Loucy (cell line): ENCODE results near the gene USP34.
"Not testable (repeated sequence)": the region's sequence is repeated elsewhere in the genome, so short reads cannot be mapped to it uniquely, and the experiment has no call there.

Source experiments
- H2AFZ ChIP-seq: fragments of 200-600 bp; sonication (generic); 2 replicates; pipeline ENCODE4 v1.6.0; 2016; ENCODE audit warnings: antibody characterized with exemption, mild to moderate bottlenecking, low read length, moderate library complexity
- H3F3A ChIP-seq: fragments of 200-600 bp; 2 replicates; pipeline ENCODE4 v1.6.0; 2016; ENCODE audit warnings: antibody characterized with exemption, low read depth, mild to moderate bottlenecking
- H3K27me3 ChIP-seq: fragments of 200-600 bp; sonication (generic); 2 replicates; pipeline ENCODE4 v1.6.1; 2014; ENCODE audit warnings: low read length, mild to moderate bottlenecking; ENCODE audit not compliant: insufficient read depth, poor library complexity, severe bottlenecking
- H3K36me3 ChIP-seq: fragments of 200-600 bp; sonication (generic); 2 replicates; pipeline ENCODE4 v1.6.1; 2016; ENCODE audit warnings: low read length; ENCODE audit not compliant: insufficient read depth
- H3K4me1 ChIP-seq: fragments of 200-600 bp; sonication (generic); 2 replicates; pipeline ENCODE4 v1.5.1; 2014; ENCODE audit warnings: low read length, mild to moderate bottlenecking; ENCODE audit not compliant: insufficient read depth, poor library complexity, severe bottlenecking
- H3K4me2 ChIP-seq: fragments of 200-600 bp; sonication (generic); 2 replicates; pipeline ENCODE4 v1.6.0; 2014; ENCODE audit warnings: antibody characterized with exemption, low read length, low read depth, mild to moderate bottlenecking; ENCODE audit not compliant: poor library complexity, severe bottlenecking
- H3K4me3 ChIP-seq: fragments of 200-600 bp; sonication (generic); 2 replicates; pipeline ENCODE4 v1.5.1; 2014; ENCODE audit warnings: low read length, mild to moderate bottlenecking, mixed read lengths; ENCODE audit not compliant: poor library complexity, severe bottlenecking
- H3K79me2 ChIP-seq: fragments of 200-600 bp; sonication (generic); 2 replicates; pipeline ENCODE4 v1.6.1; 2014; ENCODE audit warnings: low read length; ENCODE audit not compliant: insufficient read depth
- H3K9ac ChIP-seq: fragments of 200-600 bp; sonication (generic); 2 replicates; pipeline ENCODE4 v1.6.0; 2014; ENCODE audit warnings: mild to moderate bottlenecking, low read depth, low read length, moderate library complexity; ENCODE audit not compliant: poor library complexity, severe bottlenecking
- H3K9me2 ChIP-seq: fragments of 200-600 bp; sonication (generic); replicated peaks from 2 replicates; pipeline ENCODE4 v1.6.1; 2016; ENCODE audit warnings: low read depth, low read length, mixed read lengths
- H3K9me3 ChIP-seq: fragments of 200-600 bp; sonication (generic); 2 replicates; pipeline ENCODE4 v1.6.1; 2014; ENCODE audit warnings: mild to moderate bottlenecking, antibody characterized with exemption, low read length, low read depth; ENCODE audit not compliant: insufficient read depth
- H4K20me1 ChIP-seq: fragments of 200-600 bp; sonication (generic); 2 replicates; pipeline ENCODE4 v1.6.0; 2014; ENCODE audit warnings: antibody characterized with exemption, low read length, mild to moderate bottlenecking; ENCODE audit not compliant: insufficient read depth, poor library complexity, severe bottlenecking
- CTCF ChIP-seq: fragments of 200-600 bp; sonication (generic); conservative IDR thresholded peaks from 2 replicates; pipeline ENCODE4 v1.5.1; 2014; ENCODE audit warnings: mild to moderate bottlenecking, antibody characterized with exemption, low read length
- EZH2phosphoT487 ChIP-seq: fragments of 200-600 bp; IDR thresholded peaks from 2 replicates; pipeline ENCODE4 v1.6.1; 2018; ENCODE audit warnings: antibody characterized with exemption, mild to moderate bottlenecking, moderate library complexity, borderline replicate concordance

Gene USP34

GRCh38 chr2:61396005-61396404, 74.9 kb downstream of the USP34 start:
- Histone ChIP-seq H3K79me2 (no peaks in the 10 kb centered on the region), H3K9ac (no peak overlapping the region), H3K27me3 (no peaks in the 10 kb centered on the region), H3K36me3 (no peaks in the 10 kb centered on the region; the same call in 1 of the 2 replicates), H3F3A (no peaks in the 10 kb centered on the region), H3K4me2 (no peak overlapping the region), H2AFZ (no peak overlapping the region), H3K9me2 (no peaks in the 10 kb centered on the region), H3K4me1 (no peaks in the 10 kb centered on the region), H3K4me3 (no peak overlapping the region), H4K20me1 (no peaks in the 10 kb centered on the region), H3K9me3 (no peaks in the 10 kb centered on the region)
- no peak for TF ChIP-seq CTCF
- no peak for TF ChIP-seq EZH2phosphoT487

GRCh38 chr2:61387588-61387987, 83.3 kb downstream of the USP34 start:
- H3K9me2 ChIP-seq, H2AFZ ChIP-seq, H3F3A ChIP-seq, H3K4me1 ChIP-seq, H3K9me3 ChIP-seq, H3K4me2 ChIP-seq, H3K9ac ChIP-seq, H4K20me1 ChIP-seq, H3K27me3 ChIP-seq, H3K4me3 ChIP-seq, H3K79me2 ChIP-seq: not testable (repeated sequence)
- H3K36me3 ChIP-seq: peaks cover 15% of the 10 kb centered on the region; the same call in 1 of the 2 replicates

GRCh38 chr2:61380882-61381197, 90.0 kb downstream of the USP34 start:
- H3K36me3 ChIP-seq: peaks cover 61% of the 10 kb centered on the region; the same call in 1 of the 2 replicates
- H3K27me3 ChIP-seq, H3K9me3 ChIP-seq, H3K9ac ChIP-seq, H3K79me2 ChIP-seq, H3F3A ChIP-seq, H4K20me1 ChIP-seq, H3K9me2 ChIP-seq, H3K4me2 ChIP-seq, H3K4me1 ChIP-seq, H2AFZ ChIP-seq, H3K4me3 ChIP-seq: not testable (repeated sequence)

- no peak overlapping the region for H3K4me2 ChIP-seq
- H4K20me1 ChIP-seq: no peaks in the 10 kb centered on the region
- no peak for TF ChIP-seq EZH2phosphoT487
- TF ChIP-seq CTCF: no peak
- no peaks in the 10 kb centered on the region for H3F3A ChIP-seq
- no peaks in the 10 kb centered on the region for H3K79me2 ChIP-seq
- H3K4me1 ChIP-seq: no peaks in the 10 kb centered on the region
- no peaks in the 10 kb centered on the region for H3K27me3 ChIP-seq
- H2AFZ ChIP-seq: no peak overlapping the region
- H3K9me2 ChIP-seq: no peaks in the 10 kb centered on the region
- H3K4me3 ChIP-seq: no peak overlapping the region
- no peak overlapping the region for H3K9ac ChIP-seq
- no peaks in the 10 kb centered on the region for H3K9me3 ChIP-seq
- peaks cover 63% of the 10 kb centered on the region; the same call in 1 of the 2 replicates for H3K36me3 ChIP-seq
Measured at GRCh38 chr2:61380056-61380881, 90.6 kb downstream of the USP34 start.
